Activated naive CD8-positive, alpha-beta T cell treated with anti-CD3 and anti-CD28 coated beads, Interleukin-2, amount 50 U/mL, for 24 hours (primary cell): ENCODE data around the gene TMCO4.

Experiments used
- ATAC-seq: fragments of 150-1000 bp; cut with Tn5 transposase; one replicate; pipeline ENCODE4 v1.10.0; 2021
- DNase-seq: peaks from one replicate; pipeline ENCODE4 v3.0.0; 2021
- H3K27ac Mint-ChIP-seq: one replicate; pipeline ENCODE4 v1.8.0; 2021; ENCODE audit warnings: mild to moderate bottlenecking, mixed read lengths
- H3K27me3 Mint-ChIP-seq: one replicate; pipeline ENCODE4 v1.8.0; 2021; ENCODE audit warnings: mixed read lengths
- H3K36me3 Mint-ChIP-seq: one replicate; pipeline ENCODE4 v1.8.0; 2021; ENCODE audit warnings: low read depth, mixed read lengths
- H3K4me1 Mint-ChIP-seq: one replicate; pipeline ENCODE4 v1.8.0; 2021; ENCODE audit warnings: mixed read lengths
- H3K4me3 Mint-ChIP-seq: one replicate; pipeline ENCODE4 v1.8.0; 2021; ENCODE audit warnings: mild to moderate bottlenecking, moderate library complexity, mixed read lengths
- H3K9me3 Mint-ChIP-seq: one replicate; pipeline ENCODE4 v1.8.0; 2021; ENCODE audit warnings: mixed read lengths

TMCO4 gene

GRCh38 chr1:19735440-19736127, 64.1 kb downstream of the TMCO4 start:
- Mint-ChIP-seq H3K4me3 (no peak overlapping the region), H3K27me3 (no peaks in the 10 kb centered on the region), H3K9me3 (peaks cover 4% of the 10 kb centered on the region), H3K27ac (no peak overlapping the region), H3K4me1 (no peaks in the 10 kb centered on the region), H3K36me3 (peaks cover 27% of the 10 kb centered on the region)
- DNase-seq, result no peak
- no peak for ATAC-seq

- Mint-ChIP-seq H3K4me1 (no peaks in the 10 kb centered on the region), H3K4me3 (no peak overlapping the region), H3K27me3 (no peaks in the 10 kb centered on the region), H3K9me3 (peaks cover 4% of the 10 kb centered on the region), H3K27ac (no peak overlapping the region), H3K36me3 (peaks cover 28% of the 10 kb centered on the region)
- DNase-seq (no peak), ATAC-seq (no peak)
Observed at GRCh38 chr1:19734472-19734999, 65.2 kb downstream of the TMCO4 start.

GRCh38 chr1:19734056-19734455, 65.7 kb downstream of the TMCO4 start:
- Mint-ChIP-seq H3K4me3 (no peak overlapping the region), H3K27me3 (no peaks in the 10 kb centered on the region), H3K4me1 (no peaks in the 10 kb centered on the region), H3K36me3 (peaks cover 24% of the 10 kb centered on the region), H3K27ac (no peak overlapping the region), H3K9me3 (peaks cover 2% of the 10 kb centered on the region)
- no peak for ATAC-seq
- DNase-seq, result no peak

DNA sequence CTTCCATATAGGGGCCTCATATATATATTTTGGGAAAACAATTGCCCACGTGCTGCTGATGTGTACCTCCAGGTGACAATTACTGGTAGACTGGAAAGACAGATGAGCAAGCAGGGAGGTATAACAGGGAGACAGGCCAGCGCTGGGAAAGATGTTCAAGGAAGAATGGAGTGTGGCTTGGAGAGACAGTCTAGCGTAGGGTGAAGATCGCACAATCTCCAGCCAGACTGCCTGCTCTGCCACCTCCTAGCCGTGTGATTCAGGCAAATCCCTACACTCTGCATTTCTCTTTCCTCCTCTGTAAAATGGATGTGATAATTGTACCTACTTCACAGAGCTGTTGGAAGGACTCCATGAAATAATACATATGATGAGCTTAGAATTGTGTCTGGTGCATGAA, 66.1 kb downstream of the TMCO4 start:
- Mint-ChIP-seq H3K27me3 (no peaks in the 10 kb centered on the region), H3K4me1 (no peaks in the 10 kb centered on the region), H3K4me3 (no peak overlapping the region), H3K36me3 (peaks cover 19% of the 10 kb centered on the region), H3K27ac (no peak overlapping the region), H3K9me3 (no peaks in the 10 kb centered on the region)
- no peak for DNase-seq
- ATAC-seq, result no peak

DNA sequence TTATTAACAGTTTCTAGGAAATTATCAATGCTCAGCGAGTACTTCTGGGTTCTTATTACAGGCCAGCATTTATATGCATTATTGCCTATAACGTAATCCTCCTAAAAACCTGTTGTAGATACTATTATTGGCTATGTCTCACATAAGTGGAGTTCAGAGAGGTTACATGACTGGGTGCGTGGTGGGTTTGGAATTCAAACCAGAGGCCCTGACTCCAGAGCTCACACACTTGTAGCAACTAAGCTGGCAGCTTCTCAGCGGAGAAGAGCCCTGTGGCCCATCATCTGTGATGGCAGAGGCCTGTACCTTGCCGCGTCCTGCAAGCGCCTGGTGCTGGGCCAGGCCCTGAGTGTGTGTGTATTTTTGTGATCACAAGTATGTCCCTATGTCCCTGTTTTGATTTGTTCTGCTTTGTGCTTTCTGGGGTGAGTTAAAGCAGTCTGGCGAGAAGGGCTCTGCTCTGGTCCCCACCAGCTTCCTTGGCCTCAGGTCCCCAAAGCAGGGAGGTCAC, 68.3 kb downstream of the TMCO4 start:
- ATAC-seq (no peak), DNase-seq (no peak)
- Mint-ChIP-seq H3K4me3 (no peak overlapping the region), H3K27me3 (no peaks in the 10 kb centered on the region), H3K27ac (no peak overlapping the region), H3K4me1 (no peaks in the 10 kb centered on the region), H3K36me3 (peaks cover 19% of the 10 kb centered on the region), H3K9me3 (no peaks in the 10 kb centered on the region)

GRCh38 chr1:19730793-19731192, 68.9 kb downstream of the TMCO4 start:
- H3K9me3 Mint-ChIP-seq, result no peaks in the 10 kb centered on the region
- H3K27ac Mint-ChIP-seq, result no peak overlapping the region
- H3K36me3 Mint-ChIP-seq, result peaks cover 19% of the 10 kb centered on the region

DNA sequence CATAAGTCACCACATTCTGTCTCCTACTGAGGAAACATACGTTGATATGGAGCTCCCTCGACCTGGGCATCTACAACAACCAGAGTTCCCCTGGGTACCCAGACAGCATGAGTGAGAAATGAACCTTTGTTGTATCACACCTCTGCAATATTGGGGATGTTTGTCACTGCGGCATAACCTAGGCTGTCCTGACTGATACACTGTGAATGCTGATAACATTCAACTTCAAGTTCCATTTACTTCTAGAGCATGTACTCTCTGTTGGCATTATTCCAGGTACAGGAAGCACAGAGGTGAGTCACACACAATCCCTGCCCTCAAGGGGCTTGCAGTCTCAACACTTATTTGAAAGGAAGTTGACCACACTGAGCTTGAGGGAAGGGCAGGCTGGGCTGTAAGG, 69.5 kb downstream of the TMCO4 start:
- H3K4me1 Mint-ChIP-seq, result no peaks in the 10 kb centered on the region
- DNase-seq (no peak), ATAC-seq (no peak)
- H3K36me3 Mint-ChIP-seq, result peaks cover 19% of the 10 kb centered on the region
- no peak overlapping the region for H3K27ac Mint-ChIP-seq
- no peak overlapping the region for H3K4me3 Mint-ChIP-seq
- no peaks in the 10 kb centered on the region for H3K9me3 Mint-ChIP-seq
- no peaks in the 10 kb centered on the region for H3K27me3 Mint-ChIP-seq

More at GRCh38 chr1:19730793-19731192, 68.9 kb downstream of the TMCO4 start:
- no peak overlapping the region for H3K4me3 Mint-ChIP-seq
- H3K4me1 Mint-ChIP-seq, result no peaks in the 10 kb centered on the region
- ATAC-seq, result no peak
- DNase-seq, result no peak
- H3K27me3 Mint-ChIP-seq, result no peaks in the 10 kb centered on the region

- H3K27me3 Mint-ChIP-seq, result no peaks in the 10 kb centered on the region
- DNase-seq (no peak), ATAC-seq (no peak)
- peaks cover 19% of the 10 kb centered on the region for H3K36me3 Mint-ChIP-seq
- H3K9me3 Mint-ChIP-seq, result no peaks in the 10 kb centered on the region
- H3K27ac Mint-ChIP-seq, result no peak overlapping the region
- H3K4me3 Mint-ChIP-seq, result no peak overlapping the region
- no peaks in the 10 kb centered on the region for H3K4me1 Mint-ChIP-seq
Observed at GRCh38 chr1:19728413-19729145, 71.1 kb downstream of the TMCO4 start.

- no peak overlapping the region for H3K4me3 Mint-ChIP-seq
- no peak for ATAC-seq
- H3K9me3 Mint-ChIP-seq, result no peaks in the 10 kb centered on the region
- H3K27ac Mint-ChIP-seq, result no peak overlapping the region
- H3K4me1 Mint-ChIP-seq, result no peaks in the 10 kb centered on the region
- no peak for DNase-seq
- H3K27me3 Mint-ChIP-seq, result no peaks in the 10 kb centered on the region
- H3K36me3 Mint-ChIP-seq, result peaks cover 7% of the 10 kb centered on the region
Observed at GRCh38 chr1:19725606-19726005, 74.1 kb downstream of the TMCO4 start.

DNA sequence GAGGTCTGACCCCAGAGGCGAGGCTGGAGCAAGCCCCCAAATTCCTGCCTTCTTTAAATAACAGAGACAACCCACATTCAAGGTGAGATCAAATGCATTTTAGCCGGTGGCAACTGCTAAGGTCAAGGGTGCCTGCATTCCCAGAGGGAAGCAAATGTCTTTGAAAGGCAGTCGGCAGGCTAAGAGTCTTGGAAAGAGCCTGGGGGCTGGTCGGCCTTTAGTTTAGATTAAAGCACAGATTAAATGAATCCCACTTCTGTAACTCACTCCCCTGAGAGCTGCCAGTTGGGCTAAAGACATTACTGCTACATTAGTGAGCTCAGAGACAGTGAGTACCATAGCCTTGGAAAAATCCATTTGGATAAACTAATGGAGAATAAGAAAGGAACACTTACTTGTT, 75.8 kb downstream of the TMCO4 start:
- Mint-ChIP-seq H3K36me3 (no peaks in the 10 kb centered on the region), H3K9me3 (no peaks in the 10 kb centered on the region), H3K27me3 (no peaks in the 10 kb centered on the region), H3K27ac (no peak overlapping the region), H3K4me3 (no peak overlapping the region), H3K4me1 (no peaks in the 10 kb centered on the region)
- DNase-seq (no peak), ATAC-seq (no peak)

DNA sequence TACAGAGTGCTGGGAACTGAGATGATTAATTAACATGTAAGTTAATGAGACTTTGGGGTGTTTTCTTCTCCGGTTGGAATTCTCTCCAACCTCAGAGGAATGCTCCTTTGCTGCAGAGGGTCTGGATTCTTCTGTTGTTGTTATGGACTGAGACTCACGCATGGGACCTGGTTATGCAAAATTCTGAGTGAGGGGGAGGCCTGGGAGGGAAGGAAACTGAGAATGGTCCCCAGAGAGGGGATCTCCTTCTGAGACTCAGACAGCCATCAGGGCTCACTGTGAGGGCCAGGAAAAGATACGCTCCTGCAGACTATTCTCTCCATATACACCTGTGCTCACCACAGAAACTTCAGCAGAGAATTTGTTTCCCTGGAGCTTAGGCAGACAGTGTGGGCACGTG, 78.7 kb downstream of the TMCO4 start:
- no peak for ATAC-seq
- Mint-ChIP-seq H3K4me1 (no peaks in the 10 kb centered on the region), H3K4me3 (no peak overlapping the region), H3K36me3 (no peaks in the 10 kb centered on the region), H3K27ac (no peak overlapping the region), H3K9me3 (no peaks in the 10 kb centered on the region), H3K27me3 (no peaks in the 10 kb centered on the region)
- no peak for DNase-seq

DNA sequence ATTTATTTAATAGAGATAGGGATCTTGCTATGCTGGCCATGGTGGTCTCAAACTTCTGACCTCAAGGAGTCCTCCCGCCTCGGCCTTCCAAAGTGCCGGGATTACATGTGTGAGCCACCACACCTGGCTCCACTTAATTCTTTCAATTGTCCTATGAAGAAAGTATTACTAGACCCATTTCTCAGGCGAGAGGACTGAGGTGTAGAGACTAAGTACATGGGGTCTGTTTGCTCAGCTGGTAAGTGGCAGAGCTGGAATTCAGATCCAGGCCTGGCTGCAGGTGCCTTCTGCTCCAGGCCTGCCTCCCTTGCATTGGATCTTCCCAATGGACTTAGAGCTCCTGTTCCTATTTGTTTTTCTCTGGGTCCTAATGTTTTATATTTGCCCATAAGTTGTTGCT, 79.5 kb downstream of the TMCO4 start:
- DNase-seq (no peak), ATAC-seq (no peak)
- Mint-ChIP-seq H3K27ac (no peak overlapping the region), H3K4me1 (peaks cover 2% of the 10 kb centered on the region), H3K9me3 (no peaks in the 10 kb centered on the region), H3K4me3 (no peak overlapping the region), H3K27me3 (no peaks in the 10 kb centered on the region), H3K36me3 (peaks cover 3% of the 10 kb centered on the region)

DNA sequence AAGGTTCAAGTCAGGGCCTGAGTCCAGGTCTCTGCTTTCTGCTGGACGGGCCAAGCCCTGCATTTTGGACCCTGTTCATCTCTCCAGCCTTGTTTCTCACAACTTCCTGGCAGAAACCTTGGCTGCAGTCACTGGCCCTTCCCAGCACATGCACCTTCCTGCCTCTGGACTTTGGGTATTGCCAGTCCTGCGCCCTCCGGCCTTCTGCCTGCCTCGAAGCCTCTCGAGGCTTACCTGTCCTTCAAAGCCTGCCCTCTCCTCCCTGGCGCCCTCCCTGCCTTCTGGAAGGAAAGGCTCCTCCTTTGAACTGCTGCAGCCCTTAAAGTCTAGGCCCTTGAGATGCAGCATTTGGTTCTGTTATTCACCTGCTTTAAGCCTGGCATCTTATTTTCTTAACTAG, 82.2 kb downstream of the TMCO4 start:
- Mint-ChIP-seq H3K4me1 (peaks cover 2% of the 10 kb centered on the region), H3K9me3 (no peaks in the 10 kb centered on the region), H3K36me3 (peaks cover 3% of the 10 kb centered on the region), H3K4me3 (no peak overlapping the region), H3K27me3 (no peaks in the 10 kb centered on the region), H3K27ac (no peak overlapping the region)
- DNase-seq, result no peak
- no peak for ATAC-seq

GRCh38 chr1:19715334-19716203, 84.1 kb downstream of the TMCO4 start:
- Mint-ChIP-seq H3K36me3 (peaks cover 3% of the 10 kb centered on the region), H3K4me3 (no peak overlapping the region), H3K27ac (no peak overlapping the region), H3K27me3 (no peaks in the 10 kb centered on the region), H3K9me3 (no peaks in the 10 kb centered on the region), H3K4me1 (peaks cover 11% of the 10 kb centered on the region)
- peak; percentile 91 for DNase-seq
- peak; percentile 91 for ATAC-seq
